Bronchial epithelial cell (primary cell): ENCODE results near the gene DAGLB. TPM values are rescaled to one million over a fixed set of nuclear protein-coding genes. Genes with fewer than 3 reads are reported as not detected.

Experiments
- DNase-seq: peaks from one replicate; pipeline ENCODE4 v3.0.0-alpha.2; 2010; ENCODE audit warnings: low read depth
- FAIRE-seq: peaks from 2 replicates; lab custom pipeline; 2011; peaks lifted over from hg19 to GRCh38; lab: Jason Lieb, UNC
- H3K27me3 ChIP-seq: 2 replicates; pipeline ENCODE4 v1.5.1; 2011; ENCODE audit warnings: low read length; ENCODE audit not compliant: control insufficient read depth, insufficient read depth
- H3K36me3 ChIP-seq: 2 replicates; pipeline ENCODE4 v1.5.1; 2011; ENCODE audit warnings: low read length; ENCODE audit not compliant: control insufficient read depth, insufficient read depth
- H3K4me3 ChIP-seq: 2 replicates; pipeline ENCODE4 v1.5.1; 2011; ENCODE audit warnings: mild to moderate bottlenecking, low read depth, low read length, control low read depth
- CTCF ChIP-seq: IDR thresholded peaks from 2 replicates; pipeline ENCODE4 v1.5.1; 2011; ENCODE audit warnings: mild to moderate bottlenecking, moderate library complexity, low read length, control low read depth, inconsistent platforms; ENCODE audit not compliant: insufficient read depth, severe bottlenecking
- total RNA-seq: library from RNA; depleted of rRNA; stranded (reverse); fragments of >200 nt; gene quantifications from 2 replicates; pipeline ENCODE4 v1.2.1, GENCODE V29; 2014

Gene DAGLB
- total RNA-seq, 1 donor from 2014 or later = 27.1 TPM

GRCh38 chr7:6481445-6481844 lies 33.7 kb upstream of the DAGLB start:
- Histone ChIP-seq H3K4me3 (no peak overlapping the region), H3K27me3 (no peaks in the 10 kb centered on the region), H3K36me3 (peaks cover 1% of the 10 kb centered on the region)
- DNase-seq = no peak
- TF ChIP-seq CTCF = no peak
- FAIRE-seq = no peak

GRCh38 chr7:6480323-6480660 lies 32.5 kb upstream of the DAGLB start:
- no peak for DNase-seq
- Histone ChIP-seq H3K27me3 (no peaks in the 10 kb centered on the region), H3K36me3 (peaks cover 1% of the 10 kb centered on the region), H3K4me3 (no peak overlapping the region)
- no peak for TF ChIP-seq CTCF
- FAIRE-seq = no peak

- FAIRE-seq = no peak
- Histone ChIP-seq H3K27me3 (no peaks in the 10 kb centered on the region), H3K4me3 (no peak overlapping the region)
Measured at GRCh38 chr7:6479067-6479466, 31.3 kb upstream of the DAGLB start.

GRCh38 chr7:6478186-6478585 lies 30.4 kb upstream of the DAGLB start:
- FAIRE-seq = no peak
- peaks cover 4% of the 10 kb centered on the region for H3K36me3 ChIP-seq

More at GRCh38 chr7:6479067-6479466, 31.3 kb upstream of the DAGLB start:
- no peak for TF ChIP-seq CTCF
- peaks cover 1% of the 10 kb centered on the region for H3K36me3 ChIP-seq
- no peak for DNase-seq

GRCh38 chr7:6477318-6477660 lies 29.5 kb upstream of the DAGLB start:
- no peak for TF ChIP-seq CTCF
- FAIRE-seq = no peak
- no peak overlapping the region for H3K4me3 ChIP-seq
- H3K27me3 ChIP-seq = no peaks in the 10 kb centered on the region
- peaks cover 6% of the 10 kb centered on the region for H3K36me3 ChIP-seq
- DNase-seq = no peak

More at GRCh38 chr7:6478186-6478585, 30.4 kb upstream of the DAGLB start:
- DNase-seq = no peak
- TF ChIP-seq CTCF = no peak
- H3K4me3 ChIP-seq = no peak overlapping the region
- no peaks in the 10 kb centered on the region for H3K27me3 ChIP-seq

GRCh38 chr7:6476596-6477317 lies 29.0 kb upstream of the DAGLB start:
- Histone ChIP-seq H3K27me3 (no peaks in the 10 kb centered on the region), H3K4me3 (no peak overlapping the region), H3K36me3 (peaks cover 5% of the 10 kb centered on the region)
- no peak for DNase-seq
- no peak for TF ChIP-seq CTCF
- FAIRE-seq = no peak
